ENCODE measurements around the gene LDAH.
"Not testable (repeated sequence)": the region's sequence is repeated elsewhere in the genome, so short reads cannot be mapped to it uniquely, and the experiment has no call there.

DNA sequence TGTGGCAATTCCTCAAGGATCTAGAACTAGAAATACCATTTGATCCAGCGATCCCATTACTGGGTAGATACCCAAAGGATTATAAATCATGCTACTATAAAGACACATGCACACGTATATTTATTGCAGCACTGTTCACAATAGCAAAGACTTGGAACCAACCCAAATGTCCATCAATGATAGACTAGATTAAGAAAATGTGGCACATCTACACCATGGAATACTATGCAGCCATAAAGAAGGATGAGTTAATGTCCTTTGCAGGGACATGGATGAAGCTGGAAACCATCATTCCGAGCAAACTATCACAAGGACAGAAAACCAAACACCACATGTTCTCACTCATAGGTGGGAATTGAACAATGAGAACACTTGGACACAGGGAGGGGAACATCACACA, 106.7 kb downstream of the LDAH start:
- not testable (repeated sequence) for TF ChIP-seq EZH2 (IDR thresholded peaks at IDR 0.05; ENCODE audit: borderline replicate concordance, low read depth, low read length, severe bottlenecking)
- TF ChIP-seq, protein P1, sequence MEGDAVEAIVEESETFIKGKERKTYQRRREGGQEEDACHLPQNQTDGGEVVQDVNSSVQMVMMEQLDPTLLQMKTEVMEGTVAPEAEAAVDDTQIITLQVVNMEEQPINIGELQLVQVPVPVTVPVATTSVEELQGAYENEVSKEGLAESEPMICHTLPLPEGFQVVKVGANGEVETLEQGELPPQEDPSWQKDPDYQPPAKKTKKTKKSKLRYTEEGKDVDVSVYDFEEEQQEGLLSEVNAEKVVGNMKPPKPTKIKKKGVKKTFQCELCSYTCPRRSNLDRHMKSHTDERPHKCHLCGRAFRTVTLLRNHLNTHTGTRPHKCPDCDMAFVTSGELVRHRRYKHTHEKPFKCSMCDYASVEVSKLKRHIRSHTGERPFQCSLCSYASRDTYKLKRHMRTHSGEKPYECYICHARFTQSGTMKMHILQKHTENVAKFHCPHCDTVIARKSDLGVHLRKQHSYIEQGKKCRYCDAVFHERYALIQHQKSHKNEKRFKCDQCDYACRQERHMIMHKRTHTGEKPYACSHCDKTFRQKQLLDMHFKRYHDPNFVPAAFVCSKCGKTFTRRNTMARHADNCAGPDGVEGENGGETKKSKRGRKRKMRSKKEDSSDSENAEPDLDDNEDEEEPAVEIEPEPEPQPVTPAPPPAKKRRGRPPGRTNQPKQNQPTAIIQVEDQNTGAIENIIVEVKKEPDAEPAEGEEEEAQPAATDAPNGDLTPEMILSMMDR (IDR thresholded peaks at IDR 0.05; ENCODE audit: extremely low read depth in 1 of 2, insufficient read depth in 1 of 2, low read depth in 1 of 2, low read length in 2 of 2), result not testable (repeated sequence)

Measured in endothelial cell of umbilical vein (primary cell).